ENCODE results near the gene HSF5. TPM values are rescaled to one million over a fixed set of nuclear protein-coding genes. Genes with fewer than 3 reads are reported as not detected.

HSF5 gene
- total RNA-seq, 2 experiments from 2014 or later = 3.6 to 4.1 TPM

- CTCF ChIA-PET = interaction anchor here (0.7 to 5.8 kb wide), 27 partner anchors 9 to 167 kb away, joined by 3 to 70 read pairs (median 5); partner anchors contain the start of genes HSF5 and SUPT4H1
- H3K36me3 Mint-ChIP-seq (ENCODE audit: low read depth) = no peaks in the 10 kb centered on the region
- intact Hi-C loops (cut with micrococcal nuclease) = loop anchor here (1.0 to 5.0 kb wide), 6 partner anchors 65 to 168 kb away; partner anchors contain the start of genes HSF5 and SUPT4H1
- H3K9me3 Mint-ChIP-seq = no peaks in the 10 kb centered on the region
- DNase-seq = no peak
- peaks cover 20% of the 10 kb centered on the region for H3K4me1 Mint-ChIP-seq (ENCODE audit: low read depth)
- no peaks in the 10 kb centered on the region for H3K27me3 Mint-ChIP-seq (ENCODE audit: low read depth)
- no peak overlapping the region for H3K27ac Mint-ChIP-seq
- H3K4me3 Mint-ChIP-seq = peak overlapping the region; percentile 41
Measured at GRCh38 chr17:58416937-58417299, 71.3 kb downstream of the HSF5 start.

DNA sequence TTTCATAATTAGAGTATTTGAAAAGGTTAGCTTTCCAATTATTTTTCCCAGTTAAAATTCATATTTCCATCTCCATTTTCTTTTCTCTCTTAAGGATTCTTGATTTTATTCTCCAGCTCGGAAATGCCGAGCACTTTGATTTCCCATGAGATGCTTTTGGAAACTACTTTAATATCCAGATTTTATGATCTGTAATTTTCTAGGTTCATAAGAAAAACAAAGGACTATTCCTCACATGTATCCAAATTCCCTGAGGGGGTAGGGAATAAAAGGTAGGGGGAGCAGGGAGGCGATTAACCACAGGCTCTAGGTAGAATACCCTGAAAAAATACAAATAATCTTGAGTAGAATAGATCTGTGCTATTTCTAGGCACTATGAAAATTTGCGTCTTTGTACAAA lies 71.8 kb downstream of the HSF5 start:
- H3K36me3 Mint-ChIP-seq (ENCODE audit: low read depth) = no peaks in the 10 kb centered on the region
- intact Hi-C loops (cut with micrococcal nuclease) = loop anchor here (2.0 to 5.0 kb wide), 3 partner anchors 71 to 168 kb away; partner anchors contain the start of gene HSF5
- CTCF ChIA-PET = interaction anchor here (1.3 to 5.8 kb wide), 7 partner anchors 17 to 106 kb away, joined by 3 to 70 read pairs (median 9); partner anchors contain the start of gene SUPT4H1
- peaks cover 20% of the 10 kb centered on the region for H3K4me1 Mint-ChIP-seq (ENCODE audit: low read depth)
- no peaks in the 10 kb centered on the region for H3K27me3 Mint-ChIP-seq (ENCODE audit: low read depth)
- no peak overlapping the region for H3K4me3 Mint-ChIP-seq
- DNase-seq = no peak
- no peaks in the 10 kb centered on the region for H3K9me3 Mint-ChIP-seq
- H3K27ac Mint-ChIP-seq = no peak overlapping the region

DNA sequence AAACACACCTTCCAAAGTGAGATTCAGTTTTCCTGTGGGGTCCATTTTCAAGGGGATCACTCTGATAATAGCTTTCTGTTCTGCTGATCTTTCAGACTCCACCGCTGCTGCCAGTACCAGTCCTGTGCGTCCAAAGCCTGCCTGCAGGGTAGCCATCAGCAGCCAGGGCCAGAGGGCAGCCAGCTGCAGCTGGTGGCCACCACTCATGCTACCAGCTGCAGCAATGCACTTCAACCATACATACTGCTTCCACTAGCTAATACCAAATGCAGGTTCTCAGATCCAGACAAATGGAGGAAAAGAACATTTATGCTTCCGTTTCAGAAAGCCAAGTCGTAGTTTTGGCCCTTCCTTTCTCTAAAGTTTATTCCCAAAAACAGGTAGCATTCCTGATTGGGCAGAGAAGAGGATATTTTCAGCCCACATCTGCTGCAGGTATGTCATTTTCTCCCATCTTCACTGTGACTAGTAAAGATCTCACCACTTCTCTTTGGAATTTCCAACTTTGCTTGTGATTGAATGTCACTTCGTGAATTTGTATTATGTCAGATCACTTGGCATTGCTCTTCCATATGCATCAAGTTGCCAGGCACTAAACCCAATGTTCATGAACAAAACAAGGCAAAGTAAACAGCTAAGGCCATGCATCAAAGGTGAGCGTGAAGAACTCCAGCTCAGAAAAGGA lies 72.7 kb downstream of the HSF5 start:
- intact Hi-C loops (cut with micrococcal nuclease) = loop anchor here (2.0 to 5.0 kb wide), 3 partner anchors 71 to 167 kb away; partner anchors contain the start of gene HSF5
- H3K36me3 Mint-ChIP-seq (ENCODE audit: low read depth) = no peaks in the 10 kb centered on the region
- H3K27me3 Mint-ChIP-seq (ENCODE audit: low read depth) = no peaks in the 10 kb centered on the region
- no peak overlapping the region for H3K27ac Mint-ChIP-seq
- peaks cover 20% of the 10 kb centered on the region for H3K4me1 Mint-ChIP-seq (ENCODE audit: low read depth)
- CTCF ChIA-PET = interaction anchor here (3.4 to 5.8 kb wide), 2 partner anchors 71 to 98 kb away, joined by 26 to 70 read pairs; no protein-coding TSS in a partner anchor
- no peaks in the 10 kb centered on the region for H3K9me3 Mint-ChIP-seq
- H3K4me3 Mint-ChIP-seq = no peak overlapping the region
- no peak for DNase-seq

DNA sequence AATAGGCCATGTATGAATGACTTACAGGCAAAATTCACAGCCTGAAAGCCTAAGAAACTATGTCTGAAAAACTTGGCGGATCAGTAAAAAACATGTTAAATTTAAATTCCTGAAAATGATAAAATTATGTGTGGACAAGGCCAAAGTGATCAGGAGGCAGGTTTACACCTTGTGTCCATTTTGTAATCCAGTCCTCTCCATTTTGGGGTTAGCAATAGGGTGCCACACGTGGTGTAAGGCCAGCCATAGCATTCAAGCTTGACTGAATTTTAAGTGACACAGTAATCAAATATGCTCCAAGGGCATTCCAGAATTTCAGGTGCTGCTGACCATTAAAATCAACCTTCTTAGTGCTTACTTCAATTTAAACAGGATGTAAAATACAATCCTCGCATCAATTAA lies 73.6 kb downstream of the HSF5 start:
- CTCF ChIA-PET = interaction anchor here (0.6 to 5.8 kb wide), 4 partner anchors 31 to 546 kb away, joined by 3 to 70 read pairs (median 14); no protein-coding TSS in a partner anchor
- no peak overlapping the region for H3K4me3 Mint-ChIP-seq
- no peak for DNase-seq
- no peaks in the 10 kb centered on the region for H3K36me3 Mint-ChIP-seq (ENCODE audit: low read depth)
- H3K9me3 Mint-ChIP-seq = no peaks in the 10 kb centered on the region
- H3K27ac Mint-ChIP-seq = no peak overlapping the region
- no peaks in the 10 kb centered on the region for H3K27me3 Mint-ChIP-seq (ENCODE audit: low read depth)
- peaks cover 20% of the 10 kb centered on the region for H3K4me1 Mint-ChIP-seq (ENCODE audit: low read depth)
- intact Hi-C loops (cut with micrococcal nuclease) = no loop called here

- peaks cover 20% of the 10 kb centered on the region for H3K4me1 Mint-ChIP-seq (ENCODE audit: low read depth)
- H3K4me3 Mint-ChIP-seq = no peak overlapping the region
- CTCF ChIA-PET = interaction anchor here (0.6 to 5.8 kb wide), 4 partner anchors 70 to 545 kb away, joined by 3 to 70 read pairs (median 4); no protein-coding TSS in a partner anchor
- H3K27me3 Mint-ChIP-seq (ENCODE audit: low read depth) = no peaks in the 10 kb centered on the region
- intact Hi-C loops (cut with micrococcal nuclease) = no loop called here
- H3K36me3 Mint-ChIP-seq (ENCODE audit: low read depth) = no peaks in the 10 kb centered on the region
- H3K9me3 Mint-ChIP-seq = no peaks in the 10 kb centered on the region
- DNase-seq = no peak
- H3K27ac Mint-ChIP-seq = no peak overlapping the region
Measured at GRCh38 chr17:58413684-58414083, 74.5 kb downstream of the HSF5 start.

DNA sequence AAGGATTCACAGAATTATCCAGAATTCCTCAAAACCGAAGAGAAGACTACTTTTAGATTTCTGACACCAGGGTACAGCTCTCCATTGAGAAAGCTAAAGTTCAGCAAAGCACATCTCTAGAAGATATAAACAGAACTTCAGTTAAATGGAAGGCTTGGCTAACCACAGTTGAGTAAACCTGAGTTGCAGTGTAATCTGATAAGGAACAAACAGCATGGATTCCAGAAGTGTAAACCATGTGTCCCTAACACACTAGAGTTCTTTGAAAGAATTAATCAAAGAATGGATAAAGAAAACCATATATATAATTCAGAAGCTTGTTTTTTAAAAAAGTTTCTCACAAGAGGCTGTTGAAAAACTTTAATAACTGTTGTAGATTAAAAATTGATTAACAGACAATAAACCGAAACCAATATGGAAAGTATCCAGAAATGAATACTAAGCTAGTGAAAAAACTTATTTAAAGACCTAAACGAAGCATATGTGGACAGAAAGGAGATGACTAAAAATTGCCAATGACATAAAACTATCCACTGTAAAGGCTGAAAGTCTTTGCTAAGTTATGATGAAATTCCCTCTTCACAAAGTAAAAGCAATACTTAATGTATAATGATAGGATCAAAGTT lies 75.1 kb downstream of the HSF5 start:
- Mint-ChIP-seq H3K27ac (no peak overlapping the region), H3K4me3 (no peak overlapping the region), H3K36me3 (ENCODE audit: low read depth) (no peaks in the 10 kb centered on the region), H3K4me1 (ENCODE audit: low read depth) (peaks cover 19% of the 10 kb centered on the region), H3K9me3 (no peaks in the 10 kb centered on the region), H3K27me3 (ENCODE audit: low read depth) (no peaks in the 10 kb centered on the region)
- DNase-seq = no peak
- intact Hi-C loops (cut with micrococcal nuclease) = no loop called here
- CTCF ChIA-PET = interaction anchor here (0.7 to 1.3 kb wide), 3 partner anchors 60 to 212 kb away, joined by 3 to 5 read pairs (median 3); no protein-coding TSS in a partner anchor

- intact Hi-C loops (cut with micrococcal nuclease) = no loop called here
- no peaks in the 10 kb centered on the region for H3K9me3 Mint-ChIP-seq
- H3K27ac Mint-ChIP-seq = no peak overlapping the region
- peaks cover 11% of the 10 kb centered on the region for H3K4me1 Mint-ChIP-seq (ENCODE audit: low read depth)
- H3K4me3 Mint-ChIP-seq = no peak overlapping the region
- CTCF ChIA-PET = no interaction called here
- no peaks in the 10 kb centered on the region for H3K36me3 Mint-ChIP-seq (ENCODE audit: low read depth)
- H3K27me3 Mint-ChIP-seq (ENCODE audit: low read depth) = no peaks in the 10 kb centered on the region
- no peak for DNase-seq
Measured at GRCh38 chr17:58412064-58412703, 76.0 kb downstream of the HSF5 start.

GRCh38 chr17:58411408-58411894 lies 76.8 kb downstream of the HSF5 start:
- intact Hi-C loops (cut with micrococcal nuclease) = no loop called here
- CTCF ChIA-PET = interaction anchor here (1.2 kb wide), 1 partner anchor 107 kb away, joined by 3 read pairs; no protein-coding TSS in a partner anchor
- H3K4me3 Mint-ChIP-seq = no peak overlapping the region

GRCh38 chr17:58410714-58411407 lies 77.3 kb downstream of the HSF5 start:
- Mint-ChIP-seq H3K4me1 (ENCODE audit: low read depth) (peaks cover 7% of the 10 kb centered on the region), H3K27me3 (ENCODE audit: low read depth) (no peaks in the 10 kb centered on the region)
- intact Hi-C loops (cut with micrococcal nuclease) = no loop called here

More at GRCh38 chr17:58411408-58411894, 76.8 kb downstream of the HSF5 start:
- Mint-ChIP-seq H3K27me3 (ENCODE audit: low read depth) (no peaks in the 10 kb centered on the region), H3K27ac (no peak overlapping the region), H3K4me1 (ENCODE audit: low read depth) (peaks cover 7% of the 10 kb centered on the region), H3K36me3 (ENCODE audit: low read depth) (no peaks in the 10 kb centered on the region), H3K9me3 (no peaks in the 10 kb centered on the region)
- DNase-seq = no peak

DNA sequence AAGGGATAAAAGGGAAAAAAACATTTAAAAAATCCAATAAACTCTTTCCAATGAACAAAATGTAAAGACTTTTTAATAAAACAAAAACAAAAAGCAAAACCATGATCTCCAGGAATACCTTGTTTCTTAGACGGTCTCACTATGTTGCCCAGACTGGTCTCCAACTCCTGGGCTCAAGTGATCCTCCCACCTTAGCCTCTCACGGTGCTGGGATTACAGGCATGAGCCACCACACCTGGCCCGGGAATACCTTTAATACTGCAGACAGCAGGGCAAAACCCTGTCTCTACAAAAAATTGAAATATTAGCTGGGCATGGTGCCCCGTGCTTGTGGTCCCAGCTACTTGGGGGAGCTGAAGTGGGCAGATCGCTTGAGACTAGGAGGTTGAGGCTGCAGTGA lies 78.8 kb downstream of the HSF5 start:
- CTCF ChIA-PET = interaction anchor here (0.9 to 1.2 kb wide), 2 partner anchors 11 to 37 kb away, joined by 3 read pairs; no protein-coding TSS in a partner anchor
- intact Hi-C loops (cut with micrococcal nuclease) = no loop called here
- Mint-ChIP-seq H3K27ac (no peak overlapping the region), H3K4me1 (ENCODE audit: low read depth) (peaks cover 7% of the 10 kb centered on the region), H3K27me3 (ENCODE audit: low read depth) (no peaks in the 10 kb centered on the region), H3K36me3 (ENCODE audit: low read depth) (no peaks in the 10 kb centered on the region), H3K4me3 (no peak overlapping the region), H3K9me3 (no peaks in the 10 kb centered on the region)
- no peak for DNase-seq

More at GRCh38 chr17:58410714-58411407, 77.3 kb downstream of the HSF5 start:
- CTCF ChIA-PET = interaction anchor here (1.2 kb wide), 1 partner anchor 106 kb away, joined by 3 read pairs; no protein-coding TSS in a partner anchor
- Mint-ChIP-seq H3K27ac (no peak overlapping the region), H3K36me3 (ENCODE audit: low read depth) (no peaks in the 10 kb centered on the region), H3K4me3 (no peak overlapping the region), H3K9me3 (no peaks in the 10 kb centered on the region)
- DNase-seq = no peak

DNA sequence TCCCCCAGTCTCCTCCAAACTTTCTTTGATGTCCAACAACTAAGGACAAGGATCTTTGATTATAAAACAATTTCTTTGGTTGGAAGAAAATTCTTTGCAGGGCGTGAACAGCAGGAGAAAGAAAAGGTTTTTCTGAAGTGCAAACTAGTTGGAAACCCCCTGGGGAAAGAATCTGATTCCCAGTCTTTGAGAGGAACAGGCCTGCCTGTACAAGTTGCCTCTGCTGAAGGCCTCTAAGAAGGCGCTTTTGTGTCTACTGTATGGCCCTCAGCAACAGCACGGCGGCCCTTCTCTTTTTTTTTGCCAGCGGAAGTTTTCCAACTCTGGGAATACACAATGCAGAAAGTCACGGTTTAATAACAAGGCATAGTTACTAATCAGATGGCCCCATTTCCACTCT lies 84.9 kb downstream of the HSF5 start:
- CTCF ChIA-PET = interaction anchor here (0.6 kb wide), 1 partner anchor 16 kb away, joined by 3 read pairs; no protein-coding TSS in a partner anchor
- H3K36me3 Mint-ChIP-seq (ENCODE audit: low read depth) = no peaks in the 10 kb centered on the region
- DNase-seq = no peak
- peaks cover 4% of the 10 kb centered on the region for H3K4me1 Mint-ChIP-seq (ENCODE audit: low read depth)
- no peaks in the 10 kb centered on the region for H3K27me3 Mint-ChIP-seq (ENCODE audit: low read depth)
- intact Hi-C loops (cut with micrococcal nuclease) = no loop called here
- H3K27ac Mint-ChIP-seq = no peak overlapping the region
- H3K4me3 Mint-ChIP-seq = no peak overlapping the region
- H3K9me3 Mint-ChIP-seq = no peaks in the 10 kb centered on the region
